NB4 (cell line): ENCODE data around the gene TMEM131L.

Experiments
- CTCF ChIP-seq: IDR thresholded peaks from one replicate; pipeline ENCODE4 v1.5.1; 2012; ENCODE audit warnings: low read depth, low read length
- MAX ChIP-seq: IDR thresholded peaks from 2 replicates; pipeline ENCODE4 v1.6.1; 2011; ENCODE audit warnings: low read depth, low read length
- MYC ChIP-seq: IDR thresholded peaks from 2 replicates; pipeline ENCODE4 v1.6.1; 2011; ENCODE audit warnings: low read depth, low read length
- POLR2A ChIP-seq: IDR thresholded peaks from 2 replicates; pipeline ENCODE4 v1.6.1; 2011; ENCODE audit warnings: mild to moderate bottlenecking; ENCODE audit not compliant: insufficient read length; ENCODE audit errors: extremely low read depth

GRCh38 chr4:153577053-153577452 is 110.9 kb downstream of the TMEM131L start:
- TF ChIP-seq CTCF (no peak), POLR2A (no peak), MYC (no peak), MAX (no peak)
